ENCODE data around the gene CD68. TPM values are rescaled to one million over a fixed set of nuclear protein-coding genes. Genes with fewer than 3 reads are reported as not detected.

Gene CD68
- total RNA-seq, 2 experiments from 2014 or later = 0.33 to 0.95 TPM

DNA sequence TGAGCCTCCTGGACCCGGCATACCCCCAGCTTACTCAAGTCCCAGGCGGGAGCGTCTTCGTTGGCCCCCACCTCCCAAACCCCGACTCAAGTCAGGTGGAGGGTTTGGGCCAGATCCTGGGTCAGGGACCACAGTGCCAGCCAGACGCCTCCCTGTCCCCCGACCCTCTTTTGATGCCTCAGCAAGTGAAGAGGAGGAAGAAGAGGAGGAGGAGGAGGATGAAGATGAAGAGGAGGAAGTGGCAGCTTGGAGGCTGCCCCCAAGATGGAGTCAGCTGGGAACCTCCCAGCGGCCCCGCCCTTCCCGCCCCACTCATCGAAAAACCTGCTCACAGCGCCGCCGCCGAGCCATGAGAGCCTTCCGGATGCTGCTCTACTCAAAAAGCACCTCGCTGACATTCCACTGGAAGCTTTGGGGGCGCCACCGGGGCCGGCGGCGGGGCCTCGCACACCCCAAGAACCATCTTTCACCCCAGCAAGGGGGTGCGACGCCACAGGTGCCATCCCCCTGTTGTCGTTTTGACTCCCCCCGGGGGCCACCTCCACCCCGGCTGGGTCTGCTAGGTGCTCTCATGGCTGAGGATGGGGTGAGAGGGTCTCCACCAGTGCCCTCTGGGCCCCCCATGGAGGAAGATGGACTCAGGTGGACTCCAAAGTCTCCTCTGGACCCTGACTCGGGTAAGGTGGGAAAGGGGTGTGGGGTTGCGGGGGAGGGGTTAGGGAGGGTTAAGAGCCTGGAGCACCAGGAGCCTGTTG lies 16.1 kb upstream of the CD68 start:
- TF ChIP-seq, protein P1, sequence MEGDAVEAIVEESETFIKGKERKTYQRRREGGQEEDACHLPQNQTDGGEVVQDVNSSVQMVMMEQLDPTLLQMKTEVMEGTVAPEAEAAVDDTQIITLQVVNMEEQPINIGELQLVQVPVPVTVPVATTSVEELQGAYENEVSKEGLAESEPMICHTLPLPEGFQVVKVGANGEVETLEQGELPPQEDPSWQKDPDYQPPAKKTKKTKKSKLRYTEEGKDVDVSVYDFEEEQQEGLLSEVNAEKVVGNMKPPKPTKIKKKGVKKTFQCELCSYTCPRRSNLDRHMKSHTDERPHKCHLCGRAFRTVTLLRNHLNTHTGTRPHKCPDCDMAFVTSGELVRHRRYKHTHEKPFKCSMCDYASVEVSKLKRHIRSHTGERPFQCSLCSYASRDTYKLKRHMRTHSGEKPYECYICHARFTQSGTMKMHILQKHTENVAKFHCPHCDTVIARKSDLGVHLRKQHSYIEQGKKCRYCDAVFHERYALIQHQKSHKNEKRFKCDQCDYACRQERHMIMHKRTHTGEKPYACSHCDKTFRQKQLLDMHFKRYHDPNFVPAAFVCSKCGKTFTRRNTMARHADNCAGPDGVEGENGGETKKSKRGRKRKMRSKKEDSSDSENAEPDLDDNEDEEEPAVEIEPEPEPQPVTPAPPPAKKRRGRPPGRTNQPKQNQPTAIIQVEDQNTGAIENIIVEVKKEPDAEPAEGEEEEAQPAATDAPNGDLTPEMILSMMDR (IDR thresholded peaks at IDR 0.05) = no peak
- H3K4me1 ChIP-seq (ENCODE audit: insufficient read depth, low read length) = peaks cover 53% of the 10 kb centered on the region
- Mint-ChIP-seq H3K4me1 (ENCODE audit: low read depth) (peaks cover 33% of the 10 kb centered on the region), H3K27me3 (no peaks in the 10 kb centered on the region), H3K27ac (peak overlapping the region; percentile 93), H3K4me3 (peak overlapping the region; percentile 91), H3K36me3 (ENCODE audit: low read depth) (peaks cover 56% of the 10 kb centered on the region), H3K9me3 (no peaks in the 10 kb centered on the region)
- intact Hi-C loops (cut with DNase I, micrococcal nuclease) = loop anchor here in 1 of 2 experiments (5.0 kb wide), 1 partner anchor 311 kb away; the partner anchor contains the start of genes CTDNEP1 and ELP5
- no peaks in the 10 kb centered on the region for H3K9me3 ChIP-seq (ENCODE audit: control insufficient read depth in 1 of 2, insufficient read depth in 1 of 2, low read length in 2 of 2)
- no peak overlapping the region for H3K27ac ChIP-seq (ENCODE audit: low read depth in 1 of 2, low read length in 2 of 2)
- no peaks in the 10 kb centered on the region for H3K27me3 ChIP-seq (ENCODE audit: control insufficient read depth in 1 of 2, insufficient read depth in 2 of 2, low read length in 2 of 2)
- ChIA-PET CTCF (no interaction called here), POLR2A (interaction anchor here (4.8 kb wide), 2 partner anchors 11 to 124 kb away, joined by 47 to 51 read pairs; partner anchors contain the start of genes TP53 and WRAP53)
- H3K4me3 ChIP-seq (ENCODE audit: low read length) = no peak overlapping the region
- peaks cover 46% of the 10 kb centered on the region for H3K36me3 ChIP-seq (ENCODE audit: insufficient read depth, low read length)
- no peak for ATAC-seq (ENCODE audit: poor library complexity)
- DNase-seq = no peak

DNA sequence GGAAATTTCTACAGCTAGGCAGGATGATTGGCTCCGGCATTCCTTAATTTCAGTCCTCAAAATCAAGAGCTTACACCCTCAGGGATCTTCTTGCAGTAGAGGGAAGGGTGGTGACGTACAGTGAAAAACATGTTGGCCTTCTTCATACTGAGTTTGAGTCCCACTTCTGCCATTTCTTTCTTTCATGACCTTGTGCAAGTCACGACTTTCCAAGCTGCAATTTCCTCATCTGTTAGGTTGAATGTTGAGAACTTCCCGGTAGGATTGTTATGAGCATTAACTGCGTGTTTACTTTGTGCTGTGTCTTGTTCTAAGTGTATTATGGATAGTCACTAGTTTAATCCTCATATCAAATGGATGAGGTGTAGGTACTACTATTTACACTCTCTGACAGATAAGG lies 9.9 kb upstream of the CD68 start:
- TF ChIP-seq, protein P1 (IDR thresholded peaks at IDR 0.05) = no peak
- H3K27me3 Mint-ChIP-seq = peaks cover 3% of the 10 kb centered on the region
- H3K36me3 Mint-ChIP-seq (ENCODE audit: low read depth) = peaks cover 79% of the 10 kb centered on the region
- Histone ChIP-seq H3K27me3 (ENCODE audit: control insufficient read depth in 1 of 2, insufficient read depth in 2 of 2, low read length in 2 of 2) (no peaks in the 10 kb centered on the region), H3K4me1 (ENCODE audit: insufficient read depth, low read length) (peaks cover 20% of the 10 kb centered on the region), H3K4me3 (ENCODE audit: low read length) (no peak overlapping the region), H3K27ac (ENCODE audit: low read depth in 1 of 2, low read length in 2 of 2) (no peak overlapping the region), H3K9me3 (ENCODE audit: control insufficient read depth in 1 of 2, insufficient read depth in 1 of 2, low read length in 2 of 2) (no peaks in the 10 kb centered on the region), H3K36me3 (ENCODE audit: insufficient read depth, low read length) (peaks cover 64% of the 10 kb centered on the region)
- H3K4me1 Mint-ChIP-seq (ENCODE audit: low read depth) = peaks cover 24% of the 10 kb centered on the region
- no peak for DNase-seq
- H3K9me3 Mint-ChIP-seq = no peaks in the 10 kb centered on the region
- no peak for ATAC-seq (ENCODE audit: poor library complexity)
- H3K27ac Mint-ChIP-seq = no peak overlapping the region
- ChIA-PET CTCF (interaction anchor here (2.3 to 2.4 kb wide), 2 partner anchors 9 to 20 kb away, joined by 6 to 8 read pairs; partner anchors contain the start of gene SENP3), POLR2A (interaction anchor here (1.2 to 6.4 kb wide), 2 partner anchors 14 to 118 kb away, joined by 6 to 87 read pairs; partner anchors contain the start of genes MPDU1, TP53 and WRAP53)
- no peak overlapping the region for H3K4me3 Mint-ChIP-seq
- intact Hi-C loops (cut with DNase I, micrococcal nuclease) = no loop called here

DNA sequence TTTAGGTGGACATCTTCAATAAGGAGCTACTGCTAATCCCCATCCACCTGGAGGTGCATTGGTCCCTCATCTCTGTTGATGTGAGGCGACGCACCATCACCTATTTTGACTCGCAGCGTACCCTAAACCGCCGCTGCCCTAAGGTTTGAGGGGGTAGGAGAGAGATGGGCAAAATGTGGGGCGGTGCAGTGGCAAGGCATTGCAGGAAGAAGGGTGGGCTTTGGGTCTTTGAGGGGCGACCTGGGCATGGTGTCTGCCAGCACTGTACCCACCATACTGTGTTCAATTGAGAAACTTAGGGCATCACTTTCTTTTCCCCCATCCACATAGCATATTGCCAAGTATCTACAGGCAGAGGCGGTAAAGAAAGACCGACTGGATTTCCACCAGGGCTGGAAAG lies 9.1 kb upstream of the CD68 start:
- ChIA-PET CTCF (interaction anchor here (2.3 to 2.4 kb wide), 2 partner anchors 9 to 19 kb away, joined by 6 to 8 read pairs; partner anchors contain the start of gene SENP3), POLR2A (interaction anchor here (1.2 to 6.4 kb wide), 4 partner anchors 13 to 234 kb away, joined by 5 to 143 read pairs (median 46); partner anchors contain the start of genes ACAP1, MPDU1, TP53 and WRAP53)

More for the DNA sequence above, 9.1 kb upstream of the CD68 start:
- no peaks in the 10 kb centered on the region for H3K9me3 Mint-ChIP-seq
- ATAC-seq (ENCODE audit: poor library complexity) = no peak
- no peak overlapping the region for H3K27ac ChIP-seq (ENCODE audit: low read depth in 1 of 2, low read length in 2 of 2)
- TF ChIP-seq, protein P1 (IDR thresholded peaks at IDR 0.05) = no peak
- peaks cover 3% of the 10 kb centered on the region for H3K27me3 Mint-ChIP-seq
- DNase-seq = no peak
- peaks cover 79% of the 10 kb centered on the region for H3K36me3 Mint-ChIP-seq (ENCODE audit: low read depth)
- peaks cover 28% of the 10 kb centered on the region for H3K4me1 ChIP-seq (ENCODE audit: insufficient read depth, low read length)
- H3K4me3 ChIP-seq (ENCODE audit: low read length) = no peak overlapping the region
- H3K36me3 ChIP-seq (ENCODE audit: insufficient read depth, low read length) = peaks cover 64% of the 10 kb centered on the region
- H3K9me3 ChIP-seq (ENCODE audit: control insufficient read depth in 1 of 2, insufficient read depth in 1 of 2, low read length in 2 of 2) = no peaks in the 10 kb centered on the region
- no peaks in the 10 kb centered on the region for H3K27me3 ChIP-seq (ENCODE audit: control insufficient read depth in 1 of 2, insufficient read depth in 2 of 2, low read length in 2 of 2)
- no peak overlapping the region for H3K27ac Mint-ChIP-seq
- peaks cover 32% of the 10 kb centered on the region for H3K4me1 Mint-ChIP-seq (ENCODE audit: low read depth)
- intact Hi-C loops (cut with DNase I, micrococcal nuclease) = loop anchor here in 1 of 2 experiments (5.0 kb wide), 1 partner anchor 272 kb away; no protein-coding TSS in a partner anchor
- H3K4me3 Mint-ChIP-seq = peak overlapping the region; percentile 22

Measured in CD4-positive, alpha-beta T cell (primary cell).